ENCODE data around the gene TCIRG1.

TCIRG1 gene

DNA sequence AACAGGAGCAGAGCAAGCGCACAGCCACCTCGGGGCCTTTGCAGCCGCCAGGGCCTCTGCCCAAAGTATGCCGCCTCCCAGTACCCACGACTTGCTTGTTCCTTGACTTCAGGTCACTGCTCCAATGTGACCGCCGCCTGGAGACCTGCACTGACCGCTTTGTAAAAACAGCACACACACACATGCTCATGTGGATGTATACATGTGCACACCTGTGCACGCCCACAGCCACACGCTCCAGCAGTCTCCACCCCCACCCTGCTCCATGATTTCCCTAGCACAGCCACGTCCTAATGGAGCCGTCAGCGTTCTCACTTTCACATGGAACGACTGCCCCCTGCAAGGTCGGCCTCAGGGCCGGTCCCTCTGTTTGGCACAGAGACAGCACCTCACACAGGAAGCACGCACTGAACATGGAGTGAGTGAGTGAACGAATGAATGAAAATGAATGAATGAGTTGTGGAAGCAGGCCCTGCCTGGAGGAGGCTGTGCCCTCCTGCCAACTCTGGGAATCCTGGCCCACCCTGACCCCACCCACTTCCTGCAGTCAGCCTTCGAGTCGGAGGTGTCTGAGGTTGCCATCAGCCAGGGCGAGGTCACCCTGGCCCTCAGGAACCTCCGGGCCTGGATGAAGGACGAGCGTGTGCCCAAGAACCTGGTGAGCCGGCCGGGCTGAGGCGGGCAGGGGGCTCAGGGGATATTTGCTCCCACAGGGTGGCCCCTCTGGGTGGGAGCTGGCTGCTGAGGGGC, 20.7 kb upstream of the TCIRG1 start:
- DNase-seq: no peak

GRCh38 chr11:68018730-68019190, 20.1 kb upstream of the TCIRG1 start:
- no peak for DNase-seq

DNA sequence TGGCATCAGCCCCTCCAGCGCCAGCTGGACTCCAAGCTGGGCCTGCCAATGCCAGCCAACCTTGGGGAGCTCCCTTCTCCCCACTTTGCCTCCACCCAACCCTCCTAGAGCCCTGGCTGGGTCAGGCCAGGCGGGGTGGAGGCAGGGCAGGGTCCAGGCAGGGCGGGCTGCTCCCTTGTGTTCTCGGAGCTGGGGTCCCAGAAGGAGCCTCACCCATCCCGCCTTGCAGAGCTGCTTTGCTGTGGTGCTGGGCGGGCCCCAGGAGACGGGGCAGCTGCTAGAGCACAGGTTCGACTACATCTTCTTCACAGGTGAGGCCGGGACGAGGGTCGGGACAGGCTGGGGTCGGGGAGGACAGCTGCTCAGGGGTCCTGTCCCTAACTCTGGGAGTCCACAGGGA, 19.3 kb upstream of the TCIRG1 start:
- DNase-seq: no peak

- no peak for DNase-seq
Observed at GRCh38 chr11:68020575-68020974, 18.2 kb upstream of the TCIRG1 start.

DNA sequence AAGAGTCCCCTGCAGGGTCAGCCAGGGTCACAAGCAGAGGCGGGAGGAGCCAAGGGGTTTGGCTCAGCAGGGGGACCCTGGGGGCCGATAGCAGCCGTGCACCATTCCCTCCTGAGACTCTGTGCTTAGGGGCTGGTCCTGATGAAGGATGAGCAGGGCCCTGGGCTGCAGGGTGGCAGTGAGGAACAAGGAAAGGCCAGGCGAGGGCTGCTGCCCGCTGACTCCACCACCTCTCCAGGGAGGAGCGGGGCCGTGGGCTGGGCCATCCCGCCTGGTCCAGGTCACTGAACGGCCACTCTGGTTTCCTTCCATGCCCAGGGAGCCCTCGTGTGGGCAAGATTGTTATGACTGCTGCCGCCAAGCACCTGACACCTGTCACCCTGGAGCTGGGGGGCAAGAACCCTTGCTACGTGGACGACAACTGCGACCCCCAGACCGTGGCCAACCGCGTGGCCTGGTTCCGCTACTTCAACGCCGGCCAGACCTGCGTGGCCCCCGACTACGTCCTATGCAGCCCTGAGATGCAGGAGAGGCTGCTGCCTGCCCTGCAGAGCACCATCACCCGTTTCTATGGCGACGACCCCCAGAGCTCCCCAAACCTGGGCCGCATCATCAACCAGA, 17.5 kb upstream of the TCIRG1 start:
- no peak for DNase-seq

DNA sequence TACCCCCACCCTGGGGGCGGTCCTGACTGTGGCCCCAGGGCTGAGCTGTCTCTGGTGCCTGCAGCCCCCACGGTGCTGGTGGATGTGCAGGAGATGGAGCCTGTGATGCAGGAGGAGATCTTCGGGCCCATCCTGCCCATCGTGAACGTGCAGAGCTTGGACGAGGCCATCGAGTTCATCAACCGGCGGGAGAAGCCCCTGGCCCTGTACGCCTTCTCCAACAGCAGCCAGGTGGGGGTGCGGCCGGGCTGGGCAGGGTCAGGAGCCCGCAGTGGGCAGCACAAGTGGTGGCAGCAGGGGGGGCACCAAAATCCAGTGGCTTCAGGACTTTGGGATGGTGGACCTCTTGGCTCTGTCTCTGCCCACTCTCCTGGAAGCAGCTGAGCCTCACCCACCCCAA, 16.3 kb upstream of the TCIRG1 start:
- no peak for DNase-seq

DNA sequence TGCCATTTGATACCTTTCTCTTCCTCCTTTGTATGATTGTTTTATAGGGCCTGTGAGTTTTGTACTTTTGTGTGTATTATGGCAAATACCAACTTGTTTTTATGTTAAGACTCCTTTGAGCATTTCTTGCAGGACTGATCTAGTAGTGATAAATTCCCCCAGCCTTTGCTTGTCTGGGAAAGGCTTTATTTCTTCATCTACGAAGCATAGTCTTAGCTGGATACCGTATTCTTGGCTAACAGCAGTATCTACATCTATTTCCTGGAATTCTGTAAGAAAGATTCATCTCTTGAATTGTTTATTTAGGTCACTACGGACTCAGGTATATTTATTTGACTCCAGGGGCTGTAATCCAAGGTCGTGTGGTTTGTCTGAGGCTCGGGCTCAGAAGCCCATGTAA, 14.3 kb upstream of the TCIRG1 start:
- no peak for DNase-seq

DNA sequence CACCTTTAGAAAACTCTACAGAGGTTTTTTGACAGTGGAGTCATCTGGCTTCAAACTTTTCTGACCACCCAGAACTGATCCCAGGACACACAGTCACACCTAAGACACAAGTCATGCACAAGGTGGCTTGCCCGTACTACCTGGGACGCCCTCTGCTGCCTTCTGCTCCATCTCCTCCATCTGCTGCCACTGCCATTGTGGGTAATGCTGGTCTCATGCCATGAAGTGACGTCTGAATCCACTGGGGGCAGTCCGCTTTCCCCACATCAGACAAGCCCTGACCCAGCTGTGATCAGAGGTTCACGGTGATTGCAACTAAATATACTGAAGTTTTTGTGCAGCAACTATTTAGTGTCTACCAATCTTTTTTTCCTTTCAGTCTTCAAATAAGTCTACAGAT, 13.8 kb upstream of the TCIRG1 start:
- no peak for DNase-seq

DNA sequence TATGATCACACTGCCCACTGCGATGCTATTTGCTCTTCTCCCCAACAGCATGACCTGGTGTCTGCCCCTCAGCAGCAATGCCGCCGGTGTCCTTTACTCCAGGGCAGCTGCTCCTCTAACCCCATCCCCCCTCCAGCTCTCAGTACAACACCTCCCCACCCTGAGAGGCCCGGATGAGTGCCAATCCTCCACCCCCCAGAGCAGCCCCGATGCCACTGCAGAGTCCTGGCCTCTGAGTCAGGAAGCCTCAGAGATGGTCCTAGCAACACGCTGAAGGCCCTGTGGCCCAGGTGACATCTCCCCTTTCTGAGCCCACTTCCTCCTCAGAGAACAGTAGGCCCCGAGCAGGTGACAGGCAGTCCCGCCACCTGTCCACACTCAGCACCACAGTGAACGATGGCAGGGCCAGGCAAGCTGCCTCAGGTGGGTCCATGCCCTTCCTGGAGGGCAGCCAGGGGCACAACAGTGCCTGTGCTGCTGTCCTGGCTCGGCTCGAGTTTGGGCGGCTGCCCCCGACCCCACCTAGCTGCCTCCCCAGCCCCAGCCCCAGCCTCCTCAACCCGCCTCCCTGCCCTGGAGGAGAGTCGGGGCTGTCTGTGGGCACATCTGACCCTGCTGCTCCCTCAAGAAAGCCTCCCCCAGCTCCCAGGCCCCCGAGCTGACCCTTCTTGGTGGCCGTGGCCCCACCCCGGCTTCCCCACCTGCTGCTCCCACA, 12.3 kb upstream of the TCIRG1 start:
- DNase-seq: no peak

DNA sequence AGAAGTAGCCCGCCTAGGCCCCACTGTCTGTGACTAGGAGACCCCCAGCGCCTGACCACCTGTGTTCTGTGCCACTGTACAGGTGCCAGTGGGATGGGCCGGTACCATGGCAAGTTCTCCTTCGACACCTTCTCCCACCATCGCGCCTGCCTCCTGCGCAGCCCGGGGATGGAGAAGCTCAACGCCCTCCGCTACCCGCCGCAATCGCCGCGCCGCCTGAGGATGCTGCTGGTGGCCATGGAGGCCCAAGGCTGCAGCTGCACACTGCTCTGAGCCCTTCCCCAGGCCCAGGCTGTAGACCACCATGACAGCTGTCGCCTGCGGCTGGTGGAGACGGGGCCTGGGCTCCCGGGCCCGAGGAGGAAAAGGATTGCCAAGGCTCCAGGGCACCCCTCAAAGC, 11.2 kb upstream of the TCIRG1 start:
- DNase-seq: no peak

- no peak for DNase-seq
Observed at GRCh38 chr11:68028802-68029545, 9.9 kb upstream of the TCIRG1 start.

DNA sequence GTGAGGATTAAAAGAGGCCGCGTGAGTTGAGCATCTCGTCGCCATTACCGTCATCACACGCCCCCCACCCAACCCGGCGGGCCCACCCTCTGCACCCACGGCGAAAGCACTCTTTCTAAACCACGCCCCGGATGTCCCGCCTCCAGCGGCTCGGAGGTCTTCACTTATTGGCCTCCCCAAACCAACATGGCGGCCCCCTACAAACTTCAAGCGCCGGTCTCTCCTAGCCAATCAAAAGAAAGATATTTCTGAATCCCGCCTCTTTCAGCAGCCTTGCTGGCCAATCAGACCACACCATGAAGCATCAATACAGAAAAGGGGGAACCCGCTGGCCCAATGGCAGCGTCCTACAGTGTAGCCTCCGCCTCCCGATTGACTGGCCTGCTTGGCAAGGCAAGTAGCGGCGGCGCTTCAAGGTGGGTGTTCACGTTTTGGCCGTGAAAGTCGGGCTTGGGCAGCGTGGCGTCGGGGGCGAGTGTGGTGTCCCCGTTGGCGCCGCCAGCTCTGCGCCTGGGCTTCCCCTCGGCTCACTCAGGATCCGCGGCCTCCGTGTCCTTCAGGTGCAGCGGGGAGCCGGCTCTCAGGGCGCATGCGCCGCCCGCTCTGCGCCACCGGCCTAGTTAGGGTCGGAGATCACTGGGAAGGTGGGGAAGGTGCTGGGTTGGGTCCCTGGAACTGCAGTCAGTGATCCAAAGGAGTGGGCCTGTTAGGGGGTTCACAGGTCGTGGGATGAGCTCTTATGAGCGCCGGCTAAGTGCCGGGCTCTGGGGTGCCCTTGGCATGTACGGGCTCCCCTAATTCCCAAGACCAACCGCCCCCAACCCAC, 8.3 kb upstream of the TCIRG1 start, which contains the start of gene NDUFS8:
TSS of gene NDUFS8 (plus strand) at position 364 of the 826 bp plus-strand sequence. CDS start 1,471 bp downstream, outside the sequence.
- peak; percentile 99 for DNase-seq

GRCh38 chr11:68031144-68031464, 7.7 kb upstream of the TCIRG1 start:
- peak; percentile 16 for DNase-seq

DNA sequence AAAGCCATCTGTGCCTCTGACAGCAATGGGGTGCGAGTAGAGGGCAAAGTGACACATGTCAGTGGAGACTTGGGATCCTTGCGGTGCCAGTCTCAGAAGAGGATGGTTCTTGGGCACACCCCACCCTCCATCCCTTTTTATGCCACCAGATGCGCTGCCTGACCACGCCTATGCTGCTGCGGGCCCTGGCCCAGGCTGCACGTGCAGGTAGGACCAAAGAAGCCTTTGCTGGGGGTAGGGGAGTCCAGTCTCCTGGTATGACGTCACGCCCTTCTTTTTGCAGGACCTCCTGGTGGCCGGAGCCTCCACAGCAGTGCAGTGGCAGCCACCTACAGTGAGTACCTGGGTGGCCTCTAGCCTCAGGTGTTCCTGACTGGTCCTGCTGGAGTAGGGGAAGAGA, 6.8 kb upstream of the TCIRG1 start:
- no peak for DNase-seq

DNA sequence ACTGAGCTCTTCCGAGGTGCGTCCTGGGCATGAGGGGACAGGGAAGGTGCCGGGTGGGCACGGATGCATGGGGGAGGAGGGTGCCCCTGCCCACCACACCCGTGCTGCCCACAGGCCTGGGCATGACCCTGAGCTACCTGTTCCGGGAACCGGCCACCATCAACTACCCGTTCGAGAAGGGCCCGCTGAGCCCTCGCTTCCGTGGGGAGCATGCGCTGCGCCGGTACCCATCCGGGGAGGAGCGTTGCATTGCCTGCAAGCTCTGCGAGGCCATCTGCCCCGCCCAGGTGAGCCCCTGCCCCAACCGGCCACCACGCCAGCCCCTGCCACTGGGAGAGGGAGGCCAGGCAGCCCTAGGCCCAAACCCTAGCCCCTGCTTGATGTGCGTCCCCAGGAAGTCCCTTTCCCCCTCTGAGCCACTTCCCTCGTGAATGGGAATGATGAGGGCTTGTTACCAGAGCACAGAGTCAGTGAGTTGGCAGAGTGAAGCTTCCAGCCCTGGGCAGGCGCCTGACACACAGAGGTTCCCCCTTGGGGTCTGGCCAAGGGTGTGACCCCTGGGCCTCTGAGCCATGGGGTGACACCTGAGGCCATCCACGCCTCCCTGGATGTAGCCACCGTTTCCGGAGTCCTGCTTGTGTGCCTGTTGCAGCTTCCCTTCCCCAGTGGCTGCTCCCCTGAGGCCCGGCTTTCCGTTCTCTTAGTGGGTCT, 5.7 kb upstream of the TCIRG1 start:
- no peak for DNase-seq

DNA sequence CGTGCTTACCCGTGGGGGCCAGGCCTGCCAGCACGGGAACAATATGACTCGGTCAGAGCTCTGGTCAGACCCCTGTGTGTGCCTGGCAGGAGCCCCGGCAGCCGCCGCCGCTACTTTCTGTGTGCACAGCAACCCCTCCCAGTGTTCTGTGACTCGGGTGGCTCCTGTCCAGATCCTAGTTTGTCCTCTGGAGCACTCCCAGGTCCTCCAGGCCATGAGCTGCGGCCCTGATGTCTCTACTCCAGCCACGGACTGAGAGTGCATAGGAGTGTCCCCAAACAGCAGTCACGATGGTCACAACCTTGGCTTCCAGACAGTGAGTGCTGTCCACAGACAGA, 5.1 kb upstream of the TCIRG1 start:
- no peak for DNase-seq

- DNase-seq: no peak
Observed at GRCh38 chr11:68035266-68035876, 3.5 kb upstream of the TCIRG1 start.

DNA sequence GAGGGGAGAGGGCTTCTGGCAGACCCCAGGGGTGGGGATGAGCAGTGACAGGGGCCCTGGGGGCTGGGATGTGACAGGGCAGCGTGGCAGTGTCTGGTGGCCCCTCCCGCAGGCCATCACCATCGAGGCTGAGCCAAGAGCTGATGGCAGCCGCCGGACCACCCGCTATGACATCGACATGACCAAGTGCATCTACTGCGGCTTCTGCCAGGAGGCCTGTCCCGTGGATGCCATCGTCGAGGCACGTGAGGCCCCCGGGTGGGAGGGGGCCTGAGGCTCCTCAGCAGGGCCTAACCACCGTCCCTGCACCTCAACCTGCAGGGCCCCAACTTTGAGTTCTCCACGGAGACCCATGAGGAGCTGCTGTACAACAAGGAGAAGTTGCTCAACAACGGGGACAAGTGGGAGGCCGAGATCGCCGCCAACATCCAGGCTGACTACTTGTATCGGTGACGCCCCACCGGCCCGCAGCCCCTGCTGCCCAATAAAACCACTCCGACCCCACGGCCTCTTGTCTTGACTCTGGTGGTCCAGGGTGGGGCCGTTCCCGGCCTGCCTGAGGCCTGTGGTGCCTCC, 2.6 kb upstream of the TCIRG1 start:
- no peak for DNase-seq

GRCh38 chr11:68036717-68037239, 2.0 kb upstream of the TCIRG1 start:
- peak; percentile 42 for DNase-seq

- DNase-seq: no peak
Observed at GRCh38 chr11:68037411-68038225, 1.2 kb upstream of the TCIRG1 start.
